ENCODE measurements around the gene REV1. TPM values are rescaled to one million over a fixed set of nuclear protein-coding genes. Genes with fewer than 3 reads are reported as not detected.

Gene REV1
- total and polyA plus RNA-seq, 2 donors (not counting 3 experiments of a cell fraction or from before 2014, with no cell fraction given), result 16.6 to 50.3 TPM

DNA sequence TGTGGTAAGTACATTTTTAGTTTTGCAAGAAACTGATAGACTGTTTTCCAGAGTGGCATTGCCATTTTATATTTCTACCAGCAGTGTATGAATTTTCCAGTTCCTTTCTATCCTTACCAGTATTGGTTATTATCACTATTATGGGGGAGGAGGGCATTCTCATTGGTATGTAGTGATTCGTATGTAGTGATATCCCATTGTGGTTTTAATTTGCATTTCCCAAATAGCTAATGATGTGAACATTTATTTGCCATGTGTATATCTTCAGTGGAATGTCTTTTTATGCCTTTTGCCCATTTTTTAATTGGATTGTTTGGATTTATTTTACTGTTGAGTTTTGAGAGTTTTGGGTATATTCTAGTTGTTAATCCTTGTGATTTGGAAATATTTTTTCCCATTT, 135.7 kb downstream of the REV1 start:
- H3K36me3 ChIP-seq (ENCODE audit: control insufficient read depth in 2 of 2, extremely low read depth in 1 of 2, insufficient read depth in 2 of 2, low read length in 2 of 2), result no peaks in the 10 kb centered on the region
- no peak overlapping the region for H3K4me2 ChIP-seq (ENCODE audit: insufficient read depth, low read length)
- peaks cover 7% of the 10 kb centered on the region for H4K20me1 ChIP-seq (replicated peaks; ENCODE audit: control insufficient read depth, extremely low read depth, insufficient read depth, low read length)
- H3K27ac ChIP-seq (ENCODE audit: insufficient read depth, low read depth, low read length), result no peak overlapping the region
- intact Hi-C loops (cut with micrococcal nuclease) (no loop called here), dilution Hi-C loops (cut with MboI; ENCODE audit: extremely low pct_ligation_motif_present, low sequenced_read_pairs) (no loop called here)
- peaks cover 93% of the 10 kb centered on the region for H3K79me2 ChIP-seq (ENCODE audit: control insufficient read depth, insufficient read depth, low read length)
- H3K4me1 ChIP-seq (ENCODE audit: control insufficient read depth, extremely low read depth, insufficient read depth, low read length), result no peaks in the 10 kb centered on the region
- DNase-seq (ENCODE audit: low read depth, low spot score), result no peak
- ChIA-PET CTCF (interaction anchor here (1.1 kb wide), 1 partner anchor 17 kb away, joined by 6 read pairs; the partner anchor contains the start of gene EIF5B), POLR2A (interaction anchor here (0.9 kb wide), 1 partner anchor 17 kb away, joined by 6 read pairs; no protein-coding TSS in a partner anchor)
- no peak overlapping the region for H3K9ac ChIP-seq (replicated peaks; ENCODE audit: extremely low read depth, insufficient read depth, low read length)
- TF ChIP-seq MYC (IDR thresholded peaks at IDR 0.05; ENCODE audit: low read depth, low read length), result no peak
- TF ChIP-seq, protein P1, sequence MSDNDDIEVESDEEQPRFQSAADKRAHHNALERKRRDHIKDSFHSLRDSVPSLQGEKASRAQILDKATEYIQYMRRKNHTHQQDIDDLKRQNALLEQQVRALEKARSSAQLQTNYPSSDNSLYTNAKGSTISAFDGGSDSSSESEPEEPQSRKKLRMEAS (IDR thresholded peaks at IDR 0.05; ENCODE audit: insufficient read depth, insufficient read length), result no peak
- no peak for TF ChIP-seq GATA2 (IDR thresholded peaks at IDR 0.05; ENCODE audit: insufficient read depth, insufficient read length, low read depth, low read length)
- TF ChIP-seq EZH2 (IDR thresholded peaks at IDR 0.05; ENCODE audit: borderline replicate concordance, low read depth, low read length, severe bottlenecking), result no peak
- no peak for TF ChIP-seq POLR2AphosphoS5 (IDR thresholded peaks at IDR 0.05; ENCODE audit: insufficient read depth, low read depth, low read length)
- TF ChIP-seq FOS (IDR thresholded peaks at IDR 0.05; ENCODE audit: borderline replicate concordance, insufficient read depth, low read length), result no peak
- TF ChIP-seq POLR2A (IDR thresholded peaks at IDR 0.05; ENCODE audit: low read depth, low read length), result no peak
- TF ChIP-seq JUN (IDR thresholded peaks at IDR 0.05; ENCODE audit: borderline replicate concordance, insufficient read depth, insufficient read length, low read depth), result no peak
- TF ChIP-seq, protein P2, sequence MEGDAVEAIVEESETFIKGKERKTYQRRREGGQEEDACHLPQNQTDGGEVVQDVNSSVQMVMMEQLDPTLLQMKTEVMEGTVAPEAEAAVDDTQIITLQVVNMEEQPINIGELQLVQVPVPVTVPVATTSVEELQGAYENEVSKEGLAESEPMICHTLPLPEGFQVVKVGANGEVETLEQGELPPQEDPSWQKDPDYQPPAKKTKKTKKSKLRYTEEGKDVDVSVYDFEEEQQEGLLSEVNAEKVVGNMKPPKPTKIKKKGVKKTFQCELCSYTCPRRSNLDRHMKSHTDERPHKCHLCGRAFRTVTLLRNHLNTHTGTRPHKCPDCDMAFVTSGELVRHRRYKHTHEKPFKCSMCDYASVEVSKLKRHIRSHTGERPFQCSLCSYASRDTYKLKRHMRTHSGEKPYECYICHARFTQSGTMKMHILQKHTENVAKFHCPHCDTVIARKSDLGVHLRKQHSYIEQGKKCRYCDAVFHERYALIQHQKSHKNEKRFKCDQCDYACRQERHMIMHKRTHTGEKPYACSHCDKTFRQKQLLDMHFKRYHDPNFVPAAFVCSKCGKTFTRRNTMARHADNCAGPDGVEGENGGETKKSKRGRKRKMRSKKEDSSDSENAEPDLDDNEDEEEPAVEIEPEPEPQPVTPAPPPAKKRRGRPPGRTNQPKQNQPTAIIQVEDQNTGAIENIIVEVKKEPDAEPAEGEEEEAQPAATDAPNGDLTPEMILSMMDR (IDR thresholded peaks at IDR 0.05; ENCODE audit: extremely low read depth in 1 of 2, insufficient read depth in 1 of 2, low read depth in 1 of 2, low read length in 2 of 2), result no peak
- H3K4me3 ChIP-seq (replicated peaks in 1 of 3; ENCODE audit: insufficient read depth in 1 of 3, low read depth in 1 of 3, low read length in 3 of 3), result no peak overlapping the region
- H3K9me3 ChIP-seq (replicated peaks; ENCODE audit: control insufficient read depth, insufficient read depth, low read length), result no peaks in the 10 kb centered on the region
- no TSS peak for BruUV-seq (replicated peaks)
- FAIRE-seq, result no peak
- no peaks in the 10 kb centered on the region for H3K27me3 ChIP-seq (ENCODE audit: control insufficient read depth in 2 of 2, insufficient read depth in 2 of 2, low read length in 2 of 2)
- H3K9me1 ChIP-seq (replicated peaks; ENCODE audit: control insufficient read depth, extremely low read depth, insufficient read depth, low read length), result peaks cover 2% of the 10 kb centered on the region
- H2AFZ ChIP-seq (ENCODE audit: low read depth, low read length), result no peak overlapping the region

Other genes with a start within 250 kb of the REV1 start
- not detected in 2 replicates for gene LYG2, start 234.4 kb downstream of the REV1 start, total RNA-seq
- not detected in 2 replicates for gene LYG2, start 234.4 kb downstream of the REV1 start, polyA plus RNA-seq
- 0.35 and 0.55 TPM in 2 replicates for gene LYG1, start 188.8 kb downstream of the REV1 start, total RNA-seq
- gene LYG1, start 188.8 kb downstream of the REV1 start, polyA plus RNA-seq, result 1.7 and 1.8 TPM in 2 replicates
- 45.8 and 48.7 TPM in 2 replicates for gene TXNDC9, start 153.7 kb downstream of the REV1 start, total RNA-seq
- 17.4 and 18.6 TPM in 2 replicates for gene TXNDC9, start 153.7 kb downstream of the REV1 start, polyA plus RNA-seq
- gene EIF5B, start 152.6 kb downstream of the REV1 start, total RNA-seq, result 53.5 and 54.5 TPM in 2 replicates
- gene EIF5B, start 152.6 kb downstream of the REV1 start, polyA plus RNA-seq, result 6.3 and 10.1 TPM in 2 replicates